NCI-H2107 treated with DMSO at 0.1 percent for 48 hours (cell line): Measurements from ENCODE around the gene JMJD8.

Source experiments
- DNase-seq: peaks from one replicate; lab custom pipeline; 2025; ENCODE audit not compliant: unreplicated experiment; lab: John Stamatoyannopoulos, UW

The JMJD8 gene

GRCh38 chr16:684071-684794 lies at the start of gene JMJD8:
Gene JMJD8 (minus strand): TSS chr16:684334. CDS start chr16:684319, 15 bp downstream.
- peak; percentile 83 for DNase-seq

GRCh38 chr16:733382-734207 lies 49.5 kb upstream of the JMJD8 start:
- no peak for DNase-seq

- DNase-seq: no peak
These were observed 48.8 kb upstream of the JMJD8 start for GRCh38 chr16:732936-733335.

- DNase-seq: no peak
These were observed 48.2 kb upstream of the JMJD8 start for GRCh38 chr16:732332-732731.

GRCh38 chr16:730666-731509 lies 46.8 kb upstream of the JMJD8 start:
- no peak for DNase-seq

GRCh38 chr16:729768-730665 lies 45.9 kb upstream of the JMJD8 start:
- DNase-seq: no peak

GRCh38 chr16:728890-729744 lies 45.0 kb upstream of the JMJD8 start:
- DNase-seq: no peak

GRCh38 chr16:728131-728889 lies 44.2 kb upstream of the JMJD8 start:
- no peak for DNase-seq

GRCh38 chr16:727291-727977 lies 43.3 kb upstream of the JMJD8 start:
- no peak for DNase-seq

GRCh38 chr16:726438-727290 lies 42.5 kb upstream of the JMJD8 start, which contains the start of the genes CCDC78 and HAGHL:
Gene CCDC78 (minus strand): TSS chr16:726443. CDS start chr16:726367, 76 bp downstream.
Gene HAGHL (plus strand): TSS chr16:727106. CDS start chr16:727510, 404 bp downstream.
- no peak for DNase-seq

GRCh38 chr16:726188-726437 lies 42.0 kb upstream of the JMJD8 start:
- no peak for DNase-seq

GRCh38 chr16:725463-726187 lies 41.5 kb upstream of the JMJD8 start:
- no peak for DNase-seq

- DNase-seq: no peak
These were observed 40.9 kb upstream of the JMJD8 start for GRCh38 chr16:725041-725376.

GRCh38 chr16:724188-725040 lies 40.3 kb upstream of the JMJD8 start:
- DNase-seq: no peak

GRCh38 chr16:723695-724094 lies 39.6 kb upstream of the JMJD8 start:
- no peak for DNase-seq
